ENCODE results near the gene SLAIN2.

Gene SLAIN2

GRCh38 chr4:48369771-48370170, 28.4 kb downstream of the SLAIN2 start:
- Histone ChIP-seq H3K27me3 (ENCODE audit: control insufficient read depth, insufficient read depth, low read length) (no peaks in the 10 kb centered on the region), H3K4me3 (ENCODE audit: low read depth, low read length) (no peak overlapping the region), H3K36me3 (ENCODE audit: control insufficient read depth, insufficient read depth, low read length) (no peaks in the 10 kb centered on the region), H3K27ac (ENCODE audit: low read depth, low read length) (peak overlapping the region; percentile 37; the same call in 1 of the 2 replicates), H3K9ac (ENCODE audit: low read length) (no peak overlapping the region), H3K4me1 (ENCODE audit: control insufficient read depth, insufficient read depth, low read length) (peaks cover 19% of the 10 kb centered on the region), H3K9me3 (ENCODE audit: control insufficient read depth, insufficient read depth, low read depth, low read length) (no peaks in the 10 kb centered on the region)

GRCh38 chr4:48370260-48371134, 29.2 kb downstream of the SLAIN2 start:
- Histone ChIP-seq H3K36me3 (ENCODE audit: control insufficient read depth, insufficient read depth, low read length) (no peaks in the 10 kb centered on the region), H3K27me3 (ENCODE audit: control insufficient read depth, insufficient read depth, low read length) (no peaks in the 10 kb centered on the region), H3K27ac (ENCODE audit: low read depth, low read length) (0 out of 2 replicates have a peak overlapping the region, but pooled peaks have one; percentile 31), H3K9me3 (ENCODE audit: control insufficient read depth, insufficient read depth, low read depth, low read length) (no peaks in the 10 kb centered on the region), H3K4me3 (ENCODE audit: low read depth, low read length) (no peak overlapping the region), H3K9ac (ENCODE audit: low read length) (no peak overlapping the region), H3K4me1 (ENCODE audit: control insufficient read depth, insufficient read depth, low read length) (peaks cover 19% of the 10 kb centered on the region)

GRCh38 chr4:48372272-48372671, 30.9 kb downstream of the SLAIN2 start:
- no peaks in the 10 kb centered on the region for H3K36me3 ChIP-seq (ENCODE audit: control insufficient read depth, insufficient read depth, low read length)
- H3K4me1 ChIP-seq (ENCODE audit: control insufficient read depth, insufficient read depth, low read length), result peaks cover 24% of the 10 kb centered on the region
- no peaks in the 10 kb centered on the region for H3K9me3 ChIP-seq (ENCODE audit: control insufficient read depth, insufficient read depth, low read depth, low read length)
- no peak overlapping the region for H3K27ac ChIP-seq (ENCODE audit: low read depth, low read length)
- no peaks in the 10 kb centered on the region for H3K27me3 ChIP-seq (ENCODE audit: control insufficient read depth, insufficient read depth, low read length)
- H3K4me3 ChIP-seq (ENCODE audit: low read depth, low read length), result no peak overlapping the region
- no peak overlapping the region for H3K9ac ChIP-seq (ENCODE audit: low read length)

GRCh38 chr4:48375651-48376304, 34.4 kb downstream of the SLAIN2 start:
- no peak overlapping the region for H3K27ac ChIP-seq (ENCODE audit: low read depth, low read length)
- peaks cover 4% of the 10 kb centered on the region; the same call in 1 of the 2 replicates for H3K36me3 ChIP-seq (ENCODE audit: control insufficient read depth, insufficient read depth, low read length)
- H3K27me3 ChIP-seq (ENCODE audit: control insufficient read depth, insufficient read depth, low read length), result no peaks in the 10 kb centered on the region
- peaks cover 18% of the 10 kb centered on the region for H3K4me1 ChIP-seq (ENCODE audit: control insufficient read depth, insufficient read depth, low read length)
- H3K9me3 ChIP-seq (ENCODE audit: control insufficient read depth, insufficient read depth, low read depth, low read length), result no peaks in the 10 kb centered on the region
- H3K4me3 ChIP-seq (ENCODE audit: low read depth, low read length), result no peak overlapping the region
- no peak overlapping the region for H3K9ac ChIP-seq (ENCODE audit: low read length)

GRCh38 chr4:48379587-48380180, 38.4 kb downstream of the SLAIN2 start:
- Histone ChIP-seq H3K9ac (ENCODE audit: low read length) (no peak overlapping the region), H3K27me3 (ENCODE audit: control insufficient read depth, insufficient read depth, low read length) (no peaks in the 10 kb centered on the region), H3K27ac (ENCODE audit: low read depth, low read length) (peak overlapping the region; percentile 7; the same call in 1 of the 2 replicates), H3K36me3 (ENCODE audit: control insufficient read depth, insufficient read depth, low read length) (peaks cover 21% of the 10 kb centered on the region), H3K9me3 (ENCODE audit: control insufficient read depth, insufficient read depth, low read depth, low read length) (no peaks in the 10 kb centered on the region), H3K4me1 (ENCODE audit: control insufficient read depth, insufficient read depth, low read length) (peaks cover 27% of the 10 kb centered on the region), H3K4me3 (ENCODE audit: low read depth, low read length) (no peak overlapping the region)

GRCh38 chr4:48380583-48381167, 39.3 kb downstream of the SLAIN2 start:
- H3K4me1 ChIP-seq (ENCODE audit: control insufficient read depth, insufficient read depth, low read length), result peaks cover 26% of the 10 kb centered on the region
- H3K36me3 ChIP-seq (ENCODE audit: control insufficient read depth, insufficient read depth, low read length), result peaks cover 29% of the 10 kb centered on the region
- no peaks in the 10 kb centered on the region for H3K9me3 ChIP-seq (ENCODE audit: control insufficient read depth, insufficient read depth, low read depth, low read length)
- H3K9ac ChIP-seq (ENCODE audit: low read length), result no peak overlapping the region
- peak overlapping the region; percentile 7; the same call in 1 of the 2 replicates for H3K27ac ChIP-seq (ENCODE audit: low read depth, low read length)
- H3K4me3 ChIP-seq (ENCODE audit: low read depth, low read length), result no peak overlapping the region; the same call in 1 of the 2 replicates
- H3K27me3 ChIP-seq (ENCODE audit: control insufficient read depth, insufficient read depth, low read length), result no peaks in the 10 kb centered on the region

GRCh38 chr4:48388525-48389154, 47.3 kb downstream of the SLAIN2 start:
- Histone ChIP-seq H3K27ac (ENCODE audit: low read depth, low read length) (no peak overlapping the region), H3K36me3 (ENCODE audit: control insufficient read depth, insufficient read depth, low read length) (peaks cover 40% of the 10 kb centered on the region), H3K9ac (ENCODE audit: low read length) (no peak overlapping the region), H3K4me3 (ENCODE audit: low read depth, low read length) (no peak overlapping the region), H3K27me3 (ENCODE audit: control insufficient read depth, insufficient read depth, low read length) (no peaks in the 10 kb centered on the region), H3K9me3 (ENCODE audit: control insufficient read depth, insufficient read depth, low read depth, low read length) (no peaks in the 10 kb centered on the region), H3K4me1 (ENCODE audit: control insufficient read depth, insufficient read depth, low read length) (no peaks in the 10 kb centered on the region)

- H3K4me1 ChIP-seq (ENCODE audit: control insufficient read depth, insufficient read depth, low read length), result no peaks in the 10 kb centered on the region
- H3K36me3 ChIP-seq (ENCODE audit: control insufficient read depth, insufficient read depth, low read length), result peaks cover 24% of the 10 kb centered on the region
- H3K27ac ChIP-seq (ENCODE audit: low read depth, low read length), result no peak overlapping the region
- no peak overlapping the region for H3K9ac ChIP-seq (ENCODE audit: low read length)
- H3K9me3 ChIP-seq (ENCODE audit: control insufficient read depth, insufficient read depth, low read depth, low read length), result no peaks in the 10 kb centered on the region
- H3K27me3 ChIP-seq (ENCODE audit: control insufficient read depth, insufficient read depth, low read length), result no peaks in the 10 kb centered on the region
- no peak overlapping the region for H3K4me3 ChIP-seq (ENCODE audit: low read depth, low read length)
Measured at GRCh38 chr4:48396043-48396442, 54.7 kb downstream of the SLAIN2 start.

GRCh38 chr4:48400416-48400815, 59.1 kb downstream of the SLAIN2 start:
- H3K9ac ChIP-seq (ENCODE audit: low read length), result no peak overlapping the region
- no peaks in the 10 kb centered on the region; the same call in 1 of the 2 replicates for H3K4me1 ChIP-seq (ENCODE audit: control insufficient read depth, insufficient read depth, low read length)
- H3K9me3 ChIP-seq (ENCODE audit: control insufficient read depth, insufficient read depth, low read depth, low read length), result no peaks in the 10 kb centered on the region
- no peaks in the 10 kb centered on the region for H3K27me3 ChIP-seq (ENCODE audit: control insufficient read depth, insufficient read depth, low read length)
- peaks cover 12% of the 10 kb centered on the region for H3K36me3 ChIP-seq (ENCODE audit: control insufficient read depth, insufficient read depth, low read length)
- H3K27ac ChIP-seq (ENCODE audit: low read depth, low read length), result no peak overlapping the region
- no peak overlapping the region for H3K4me3 ChIP-seq (ENCODE audit: low read depth, low read length)

- Histone ChIP-seq H3K9me3 (ENCODE audit: control insufficient read depth, insufficient read depth, low read depth, low read length) (no peaks in the 10 kb centered on the region), H3K9ac (ENCODE audit: low read length) (no peak overlapping the region), H3K4me1 (ENCODE audit: control insufficient read depth, insufficient read depth, low read length) (no peaks in the 10 kb centered on the region; the same call in 1 of the 2 replicates), H3K36me3 (ENCODE audit: control insufficient read depth, insufficient read depth, low read length) (no peaks in the 10 kb centered on the region; the same call in 1 of the 2 replicates), H3K4me3 (ENCODE audit: low read depth, low read length) (no peak overlapping the region), H3K27me3 (ENCODE audit: control insufficient read depth, insufficient read depth, low read length) (no peaks in the 10 kb centered on the region), H3K27ac (ENCODE audit: low read depth, low read length) (no peak overlapping the region)
Measured at GRCh38 chr4:48403358-48403757, 62.0 kb downstream of the SLAIN2 start.
